ENCODE results near the gene TMEM120B.

TMEM120B gene

DNA sequence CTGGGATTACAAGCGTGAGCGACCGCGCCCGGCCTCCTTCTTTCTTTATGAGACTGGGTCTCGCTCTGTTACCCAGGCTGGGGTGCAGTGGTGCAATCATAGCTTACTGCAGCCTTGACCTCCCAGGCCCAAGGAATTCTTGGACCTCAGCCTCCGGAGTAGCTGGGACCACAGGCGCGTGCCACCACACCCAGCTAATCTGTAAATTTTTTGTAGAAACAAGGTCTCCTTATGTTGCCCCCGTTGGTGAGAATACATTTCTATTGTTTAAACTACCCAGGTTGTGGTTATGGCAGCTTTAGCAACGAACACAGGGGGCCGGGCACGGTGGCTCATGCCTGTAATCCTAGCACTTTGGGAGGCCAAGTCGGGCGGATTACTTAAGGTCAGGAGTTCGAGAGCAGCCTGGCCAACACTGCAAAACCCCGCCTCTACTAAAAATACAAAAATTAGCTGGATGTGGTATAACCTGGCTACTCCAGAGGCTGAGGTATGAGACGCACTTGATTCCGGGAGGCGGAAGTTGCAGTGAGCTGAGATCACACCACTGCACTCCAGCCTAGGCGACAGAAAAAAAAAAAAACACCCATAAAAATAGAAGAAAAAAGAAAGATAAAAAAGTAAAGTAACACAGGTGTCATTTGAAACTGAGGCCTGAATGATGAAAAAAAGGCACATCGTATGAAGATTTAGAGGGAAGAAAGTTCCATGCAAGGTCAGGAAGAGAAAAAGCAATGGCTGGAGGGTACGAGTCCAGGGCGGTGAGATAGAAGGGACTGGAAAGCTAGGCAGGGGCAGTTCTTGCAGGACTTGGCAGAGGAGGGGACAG lies 977 bp upstream of the TMEM120B start:
- Histone ChIP-seq H4K20me1 (ENCODE audit: insufficient read depth, low read length) (no peaks in the 10 kb centered on the region), H2AFZ (ENCODE audit: low read length) (peak overlapping the region; percentile 10; the same call in 1 of the 2 replicates), H3K4me2 (ENCODE audit: low read length) (peak overlapping the region; percentile 100), H3K79me2 (ENCODE audit: insufficient read depth, low read length) (peaks cover 7% of the 10 kb centered on the region; the same call in 1 of the 2 replicates), H3K27ac (ENCODE audit: low read depth, low read length, poor library complexity, severe bottlenecking) (no peak overlapping the region), H3K36me3 (ENCODE audit: insufficient read depth, low read length) (peaks cover 6% of the 10 kb centered on the region), H3K9me2 (ENCODE audit: low read depth, low read length) (no peaks in the 10 kb centered on the region), H3K4me1 (ENCODE audit: insufficient read depth, low read length, severe bottlenecking) (peaks cover 26% of the 10 kb centered on the region), H3K27me3 (ENCODE audit: insufficient read depth, low read length) (no peaks in the 10 kb centered on the region), H3F3A (ENCODE audit: insufficient read depth, low read length) (no peaks in the 10 kb centered on the region), H3K9ac (ENCODE audit: low read length) (peak overlapping the region; percentile 70), H3K9me3 (ENCODE audit: low read length) (no peaks in the 10 kb centered on the region), H3K4me3 (ENCODE audit: low read depth, low read length, poor library complexity, severe bottlenecking) (peak overlapping the region; percentile 100)
- TF ChIP-seq, protein P1, sequence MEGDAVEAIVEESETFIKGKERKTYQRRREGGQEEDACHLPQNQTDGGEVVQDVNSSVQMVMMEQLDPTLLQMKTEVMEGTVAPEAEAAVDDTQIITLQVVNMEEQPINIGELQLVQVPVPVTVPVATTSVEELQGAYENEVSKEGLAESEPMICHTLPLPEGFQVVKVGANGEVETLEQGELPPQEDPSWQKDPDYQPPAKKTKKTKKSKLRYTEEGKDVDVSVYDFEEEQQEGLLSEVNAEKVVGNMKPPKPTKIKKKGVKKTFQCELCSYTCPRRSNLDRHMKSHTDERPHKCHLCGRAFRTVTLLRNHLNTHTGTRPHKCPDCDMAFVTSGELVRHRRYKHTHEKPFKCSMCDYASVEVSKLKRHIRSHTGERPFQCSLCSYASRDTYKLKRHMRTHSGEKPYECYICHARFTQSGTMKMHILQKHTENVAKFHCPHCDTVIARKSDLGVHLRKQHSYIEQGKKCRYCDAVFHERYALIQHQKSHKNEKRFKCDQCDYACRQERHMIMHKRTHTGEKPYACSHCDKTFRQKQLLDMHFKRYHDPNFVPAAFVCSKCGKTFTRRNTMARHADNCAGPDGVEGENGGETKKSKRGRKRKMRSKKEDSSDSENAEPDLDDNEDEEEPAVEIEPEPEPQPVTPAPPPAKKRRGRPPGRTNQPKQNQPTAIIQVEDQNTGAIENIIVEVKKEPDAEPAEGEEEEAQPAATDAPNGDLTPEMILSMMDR (IDR thresholded peaks at IDR 0.05; ENCODE audit: low read length), result no peak
- TF ChIP-seq EZH2 (IDR thresholded peaks at IDR 0.05; ENCODE audit: borderline replicate concordance, low read length), result no peak

DNA sequence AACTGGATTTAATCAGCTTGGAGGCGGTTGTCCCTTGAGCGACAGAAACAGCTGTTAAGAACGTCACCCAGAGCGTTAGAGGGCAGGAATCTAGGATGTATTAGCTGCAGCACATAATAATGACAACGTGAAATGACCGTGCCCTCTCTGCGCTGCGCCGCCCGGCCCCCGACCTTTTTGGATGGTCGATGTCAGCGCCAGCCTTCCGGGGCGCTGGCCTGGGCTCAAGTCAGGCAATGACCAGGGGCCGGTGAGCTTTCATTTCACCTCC lies 427 bp upstream of the TMEM120B start:
- Histone ChIP-seq H3K27me3 (ENCODE audit: insufficient read depth, low read length) (no peaks in the 10 kb centered on the region), H4K20me1 (ENCODE audit: insufficient read depth, low read length) (no peaks in the 10 kb centered on the region), H3K36me3 (ENCODE audit: insufficient read depth, low read length) (peaks cover 6% of the 10 kb centered on the region; the same call in 1 of the 2 replicates), H3K79me2 (ENCODE audit: insufficient read depth, low read length) (peaks cover 7% of the 10 kb centered on the region; the same call in 1 of the 2 replicates), H3K9ac (ENCODE audit: low read length) (peak overlapping the region; percentile 70), H3K9me3 (ENCODE audit: low read length) (no peaks in the 10 kb centered on the region), H3K9me2 (ENCODE audit: low read depth, low read length) (no peaks in the 10 kb centered on the region), H3K4me1 (ENCODE audit: insufficient read depth, low read length, severe bottlenecking) (peaks cover 26% of the 10 kb centered on the region), H3F3A (ENCODE audit: insufficient read depth, low read length) (no peaks in the 10 kb centered on the region), H3K4me2 (ENCODE audit: low read length) (peak overlapping the region; percentile 100), H3K4me3 (ENCODE audit: low read depth, low read length, poor library complexity, severe bottlenecking) (peak overlapping the region; percentile 100), H2AFZ (ENCODE audit: low read length) (0 out of 2 replicates have a peak overlapping the region, but pooled peaks have one; percentile 10), H3K27ac (ENCODE audit: low read depth, low read length, poor library complexity, severe bottlenecking) (no peak overlapping the region)
- TF ChIP-seq, protein P1 (IDR thresholded peaks at IDR 0.05; ENCODE audit: low read length), result no peak

DNA sequence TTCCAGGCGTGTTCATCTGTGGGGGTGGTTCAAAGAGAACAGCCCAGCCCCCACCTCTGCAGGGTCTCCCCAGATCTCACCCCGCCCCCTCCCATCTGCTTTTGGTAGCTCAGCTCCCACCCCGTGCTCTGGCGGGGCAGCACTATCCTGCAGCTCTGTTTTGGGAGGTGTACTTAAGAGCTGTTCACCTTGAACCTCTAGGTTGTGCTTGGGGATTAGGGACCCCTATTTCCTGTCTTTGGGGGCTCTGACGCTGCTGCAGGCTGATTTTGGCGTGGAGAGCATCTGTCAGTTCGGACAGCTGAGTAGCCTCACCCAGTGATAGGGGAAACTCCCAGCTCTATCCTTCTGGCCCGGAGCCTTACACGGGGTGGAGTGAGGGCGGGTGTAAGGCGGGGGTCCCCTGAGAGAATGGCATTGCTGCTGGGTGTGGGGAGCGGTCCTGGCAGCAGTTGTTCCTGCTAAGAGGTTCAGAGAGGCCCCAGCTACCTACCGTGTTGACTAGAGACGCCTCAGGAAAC lies 765 bp downstream of the TMEM120B start:
- Histone ChIP-seq H3K36me3 (ENCODE audit: insufficient read depth, low read length) (peaks cover 6% of the 10 kb centered on the region; the same call in 1 of the 2 replicates), H3K79me2 (ENCODE audit: insufficient read depth, low read length) (peaks cover 7% of the 10 kb centered on the region; the same call in 1 of the 2 replicates), H3K4me2 (ENCODE audit: low read length) (peak overlapping the region; percentile 100), H3K9me3 (ENCODE audit: low read length) (no peaks in the 10 kb centered on the region), H3K27ac (ENCODE audit: low read depth, low read length, poor library complexity, severe bottlenecking) (no peak overlapping the region), H2AFZ (ENCODE audit: low read length) (no peak overlapping the region; the same call in 1 of the 2 replicates), H4K20me1 (ENCODE audit: insufficient read depth, low read length) (no peaks in the 10 kb centered on the region), H3K4me3 (ENCODE audit: low read depth, low read length, poor library complexity, severe bottlenecking) (peak overlapping the region; percentile 100), H3K4me1 (ENCODE audit: insufficient read depth, low read length, severe bottlenecking) (peaks cover 26% of the 10 kb centered on the region), H3K27me3 (ENCODE audit: insufficient read depth, low read length) (no peaks in the 10 kb centered on the region), H3F3A (ENCODE audit: insufficient read depth, low read length) (no peaks in the 10 kb centered on the region), H3K9ac (ENCODE audit: low read length) (peak overlapping the region; percentile 70), H3K9me2 (ENCODE audit: low read depth, low read length) (no peaks in the 10 kb centered on the region)
- TF ChIP-seq, protein P1 (IDR thresholded peaks at IDR 0.05; ENCODE audit: low read length), result no peak

Data from OCI-LY1 (cell line).